IPS DF 19.7 (cell line): ENCODE results near the gene ZAR1.

ENCODE experiments used
- DNase-seq: peaks from one replicate; pipeline ENCODE4 v3.0.0-alpha.2; 2013; ENCODE audit warnings: low read depth, low spot score

Gene ZAR1

GRCh38 chr4:48489683-48490011, 405 bp upstream of the ZAR1 start:
- DNase-seq, result no peak

DNA sequence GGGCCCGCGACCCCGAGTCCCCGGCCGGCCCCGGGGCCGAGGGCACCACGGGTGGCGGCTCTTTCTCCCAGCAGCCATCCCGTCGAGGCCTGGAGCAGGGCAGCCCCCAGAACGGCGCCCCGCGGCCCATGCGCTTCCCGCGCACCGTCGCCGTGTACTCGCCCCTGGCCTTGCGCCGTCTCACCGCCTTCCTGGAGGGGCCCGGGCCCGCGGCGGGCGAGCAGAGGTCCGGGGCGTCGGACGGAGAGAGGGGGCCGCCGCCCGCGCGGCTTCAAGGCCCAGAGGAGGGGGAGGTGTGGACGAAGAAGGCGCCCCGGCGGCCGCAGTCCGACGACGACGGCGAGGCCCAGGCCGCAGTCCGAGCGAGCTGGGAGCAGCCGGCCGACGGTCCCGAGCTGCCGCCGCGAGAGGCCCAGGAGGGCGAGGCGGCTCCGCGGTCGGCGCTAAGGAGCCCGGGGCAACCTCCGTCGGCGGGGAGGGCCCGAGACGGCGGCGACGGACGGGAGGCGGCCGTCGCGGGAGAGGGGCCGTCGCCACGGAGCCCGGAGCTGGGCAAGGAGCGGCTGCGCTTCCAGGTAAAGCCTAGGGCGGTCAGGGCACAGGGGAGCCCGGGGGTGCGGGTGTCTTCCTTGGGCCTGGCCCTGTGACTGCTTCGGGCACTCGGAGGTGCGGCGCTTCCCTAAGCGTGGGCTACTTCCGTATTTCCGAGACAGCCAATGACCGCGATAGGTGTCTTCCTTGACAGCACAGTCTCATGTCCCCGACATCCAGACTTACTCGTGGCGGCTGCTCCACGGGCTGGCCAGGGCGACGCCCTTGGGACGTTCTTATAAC, 845 bp downstream of the ZAR1 start:
- DNase-seq, result no peak

DNA sequence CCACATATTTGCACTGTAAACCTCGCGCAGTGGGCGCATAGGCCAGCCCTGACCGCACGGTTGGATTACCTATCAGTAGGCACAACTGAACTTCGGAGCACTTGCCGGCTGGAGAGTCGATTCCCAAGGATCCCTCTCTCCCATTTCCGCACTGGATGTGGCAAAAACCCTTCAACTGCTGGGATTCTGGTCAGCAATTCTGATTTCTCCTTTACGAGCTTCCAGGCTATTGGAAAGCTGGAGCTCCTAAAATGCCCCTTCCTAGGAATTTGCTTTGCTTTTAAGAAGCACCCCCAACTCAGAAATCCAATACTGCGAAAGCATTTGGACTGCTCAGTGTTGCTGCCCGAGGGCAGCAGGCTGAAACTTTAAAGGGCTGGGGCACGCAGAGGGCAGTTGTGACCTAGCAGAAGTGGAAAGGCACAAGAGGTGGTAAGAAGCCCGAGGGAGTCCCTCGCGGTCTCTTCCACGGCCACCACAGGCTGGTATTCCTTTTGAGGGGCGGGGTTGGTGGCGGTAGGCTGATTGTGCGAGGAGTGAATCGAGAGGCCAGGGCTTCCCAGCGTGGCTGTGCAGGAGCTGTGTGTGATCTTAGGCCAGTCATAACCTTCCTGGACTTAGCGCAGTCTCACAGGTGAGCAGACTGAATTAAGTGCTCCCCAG, 1.6 kb downstream of the ZAR1 start:
- no peak for DNase-seq

DNA sequence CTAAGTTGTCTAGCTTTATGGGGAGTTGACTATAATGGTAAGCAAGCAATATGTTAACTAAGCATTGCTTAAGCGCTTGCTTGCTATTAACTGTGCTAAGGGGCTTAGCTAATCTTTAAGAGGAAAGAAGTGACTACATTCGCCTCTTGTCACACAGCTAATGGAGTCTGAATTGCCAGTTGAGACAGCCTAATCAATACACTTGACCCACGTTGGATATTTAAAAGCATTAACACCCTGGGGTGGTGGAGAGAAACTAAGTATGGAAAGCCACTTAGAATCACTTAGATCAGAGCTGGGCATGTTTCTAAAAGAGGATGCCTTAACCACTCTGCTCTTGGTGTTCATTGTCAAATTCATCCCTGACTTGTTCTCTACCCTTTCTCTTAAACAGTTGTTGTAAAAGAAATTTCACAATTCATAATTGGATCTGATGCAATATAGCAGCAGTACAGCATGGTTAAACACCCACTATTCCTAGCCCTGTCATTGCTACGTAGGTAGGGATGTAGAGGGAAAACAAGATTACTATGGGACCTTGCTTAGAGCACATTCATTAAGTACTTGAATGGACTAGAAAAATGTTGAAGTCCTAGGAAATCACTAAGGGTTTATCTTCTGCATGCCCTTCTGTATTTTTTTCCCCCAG, 3.5 kb downstream of the ZAR1 start:
- DNase-seq, result no peak

DNA sequence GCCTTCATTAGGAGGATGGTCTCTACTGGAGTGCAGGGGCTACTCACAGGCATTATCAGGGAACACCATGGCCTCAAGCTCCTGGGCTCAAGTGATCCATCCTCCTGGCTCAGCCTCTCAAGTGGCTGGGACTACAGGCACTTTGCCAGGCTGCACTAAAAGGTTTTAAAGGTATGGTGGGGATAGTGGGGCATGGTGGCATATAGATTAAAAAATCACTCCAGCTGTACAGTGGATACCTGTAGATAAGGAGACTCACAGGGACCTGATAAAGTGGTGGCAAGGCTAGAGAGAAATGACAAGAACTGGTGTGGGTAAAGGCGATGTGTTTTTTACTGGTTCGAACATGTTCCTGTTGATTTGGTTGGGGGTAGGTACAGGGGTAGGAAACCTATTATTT, 5.9 kb downstream of the ZAR1 start:
- DNase-seq, result no peak

GRCh38 chr4:48498895-48499294, 8.8 kb downstream of the ZAR1 start:
- no peak for DNase-seq

GRCh38 chr4:48499551-48500066, 9.6 kb downstream of the ZAR1 start:
- DNase-seq, result no peak

DNA sequence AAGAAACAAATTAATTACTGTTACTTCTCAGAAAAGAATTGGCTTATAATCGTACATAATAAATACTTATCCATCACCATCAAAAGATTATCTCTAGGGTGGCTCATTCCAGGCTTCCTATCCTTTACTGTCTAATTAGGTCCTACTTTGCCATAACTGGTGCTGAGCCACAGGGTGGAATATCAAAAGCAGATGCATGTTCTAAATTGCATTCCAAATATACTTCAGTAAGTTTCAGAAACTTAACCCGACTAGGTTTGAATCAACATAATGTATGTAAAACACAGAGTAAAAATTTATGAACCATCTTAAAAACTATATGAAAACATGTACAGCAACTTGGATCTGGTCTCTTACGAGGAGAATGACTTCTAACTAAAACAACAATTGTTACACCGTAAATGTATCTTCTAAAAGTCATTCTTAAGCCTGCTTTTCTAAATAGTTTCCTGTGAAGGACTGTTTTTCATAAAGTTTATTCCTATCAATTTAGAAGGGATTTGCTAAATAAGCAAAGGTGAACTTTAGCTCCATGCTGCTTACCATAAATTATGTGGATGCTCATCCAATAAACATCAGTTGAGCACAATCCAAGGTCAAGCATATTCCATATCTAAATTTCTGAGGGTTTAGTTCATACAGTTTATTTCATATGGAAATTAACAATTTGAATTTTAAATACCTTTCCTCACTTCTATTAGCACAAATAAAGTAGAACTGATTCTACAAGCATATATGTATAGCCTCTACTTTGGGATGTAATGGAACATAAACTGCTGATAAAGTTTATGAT, 13.4 kb downstream of the ZAR1 start:
- no peak for DNase-seq

GRCh38 chr4:48504026-48504330, 13.9 kb downstream of the ZAR1 start:
- no peak for DNase-seq

DNA sequence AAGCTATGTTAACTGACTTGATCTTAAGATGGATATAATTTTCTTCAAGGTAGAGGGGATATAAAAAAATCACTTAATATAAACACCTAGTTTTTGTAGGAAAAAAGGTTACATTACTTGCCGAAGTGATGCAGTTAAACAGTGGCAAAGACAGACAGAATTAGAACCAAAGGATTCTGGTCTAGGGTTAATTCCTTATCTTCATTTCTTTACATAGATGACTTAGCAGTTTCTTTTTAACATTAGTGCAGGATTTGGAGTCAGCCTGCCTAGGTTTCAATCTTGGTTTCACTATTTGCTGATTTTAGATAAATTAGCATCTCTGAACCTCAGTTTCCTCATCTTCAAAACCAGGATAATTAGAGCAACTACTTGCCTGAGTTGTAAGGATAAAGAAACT, 14.3 kb downstream of the ZAR1 start:
- no peak for DNase-seq

DNA sequence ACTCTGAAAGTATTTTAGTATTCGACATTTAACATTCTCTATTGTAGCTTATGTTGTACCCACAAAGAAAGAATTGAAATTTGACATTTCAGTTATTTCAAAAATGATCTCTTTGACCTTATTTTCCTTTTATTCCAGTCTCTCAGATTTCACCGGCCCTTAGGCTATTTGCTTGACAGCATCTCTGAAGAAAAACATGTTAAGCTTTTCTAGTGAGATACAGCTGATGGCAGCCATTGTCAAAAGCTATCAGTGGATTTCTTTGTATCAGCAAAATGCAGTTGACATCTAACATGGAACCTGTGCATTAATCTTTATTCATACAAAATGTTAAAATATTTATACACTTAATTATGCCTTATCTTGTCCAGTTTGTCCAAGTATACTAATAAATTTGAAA, 16.7 kb downstream of the ZAR1 start:
- no peak for DNase-seq

DNA sequence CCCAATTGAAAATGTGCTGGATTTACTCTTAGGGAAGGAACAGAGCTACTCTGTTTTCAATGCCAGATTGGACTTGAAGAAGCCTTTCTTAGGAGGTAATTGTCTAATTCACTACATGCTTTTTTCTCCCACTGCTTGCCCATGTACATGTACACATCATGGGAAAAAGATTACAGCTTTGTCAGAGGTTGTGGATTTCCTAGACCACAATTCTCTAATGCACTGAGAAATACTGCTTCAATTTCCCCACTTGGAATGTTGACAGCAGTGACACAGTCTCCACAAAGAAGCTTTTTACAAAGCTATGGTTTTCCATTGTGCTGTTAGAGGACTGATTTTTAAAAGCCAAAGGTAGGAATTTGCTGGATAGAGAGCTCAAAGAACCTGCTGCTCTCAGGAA, 19.5 kb downstream of the ZAR1 start:
- no peak for DNase-seq

DNA sequence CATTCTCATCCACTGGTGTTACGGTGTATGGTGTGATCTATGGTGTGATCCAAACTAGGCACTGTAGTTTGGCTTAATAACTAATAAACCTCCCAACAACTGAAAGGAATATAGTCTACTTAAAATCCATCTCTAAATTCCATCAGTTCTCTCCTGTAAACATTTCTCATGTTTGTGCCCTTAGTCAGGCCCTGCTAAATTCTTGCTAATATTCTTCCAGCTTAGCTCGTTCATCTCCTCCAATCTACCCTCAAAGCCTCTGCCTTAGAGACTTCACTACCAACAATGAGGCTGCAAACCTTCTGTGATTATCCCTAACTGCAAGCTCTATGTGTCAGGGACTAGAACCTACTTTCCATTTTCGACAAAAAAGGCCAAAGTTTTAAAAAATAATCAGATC, 28.1 kb downstream of the ZAR1 start:
- DNase-seq, result no peak

GRCh38 chr4:48526406-48526805, 36.4 kb downstream of the ZAR1 start:
- DNase-seq, result no peak

DNA sequence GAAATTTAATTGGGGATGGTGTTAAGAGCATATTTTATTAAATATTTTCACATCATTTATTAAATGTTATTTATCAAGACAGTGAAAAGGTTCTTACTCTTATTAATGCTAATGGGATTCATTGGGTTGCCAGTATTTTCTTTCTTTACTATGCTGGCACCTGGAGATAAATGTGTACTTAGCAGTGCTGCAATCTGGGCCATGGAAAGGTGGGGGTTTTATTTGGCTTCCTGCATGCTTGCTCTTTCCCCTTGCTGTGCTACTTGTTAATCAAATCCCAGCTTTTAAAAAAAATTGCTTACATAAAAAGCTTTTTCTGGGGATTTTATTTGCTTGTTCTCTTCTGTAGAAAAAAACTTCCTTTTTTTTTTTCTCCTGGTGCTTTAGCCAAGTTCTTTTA, 48.3 kb downstream of the ZAR1 start:
- no peak for DNase-seq

DNA sequence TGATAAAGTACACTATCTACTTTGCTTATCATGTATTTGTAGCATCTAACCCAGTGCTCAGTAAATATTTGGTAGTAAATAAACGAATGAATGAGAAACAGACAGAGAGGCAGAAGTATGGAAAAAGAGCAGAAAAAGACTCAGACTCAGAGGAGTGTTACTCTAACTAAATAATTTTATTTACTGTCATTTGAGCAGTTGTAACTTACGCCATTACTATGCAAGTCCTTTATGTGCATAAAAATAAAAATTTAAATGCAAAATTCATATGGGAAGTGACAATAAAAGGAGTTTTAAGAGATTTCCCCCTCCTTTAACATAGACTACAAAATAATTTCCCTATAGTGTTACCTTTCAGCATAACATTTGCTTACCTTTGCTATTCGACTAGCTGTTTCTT, 49.5 kb downstream of the ZAR1 start:
- no peak for DNase-seq

- no peak for DNase-seq
Measured at GRCh38 chr4:48542888-48543287, 52.8 kb downstream of the ZAR1 start.

GRCh38 chr4:48543796-48544195, 53.7 kb downstream of the ZAR1 start:
- no peak for DNase-seq
